ENCODE results near the gene DSCAML1.

The DSCAML1 gene

DNA sequence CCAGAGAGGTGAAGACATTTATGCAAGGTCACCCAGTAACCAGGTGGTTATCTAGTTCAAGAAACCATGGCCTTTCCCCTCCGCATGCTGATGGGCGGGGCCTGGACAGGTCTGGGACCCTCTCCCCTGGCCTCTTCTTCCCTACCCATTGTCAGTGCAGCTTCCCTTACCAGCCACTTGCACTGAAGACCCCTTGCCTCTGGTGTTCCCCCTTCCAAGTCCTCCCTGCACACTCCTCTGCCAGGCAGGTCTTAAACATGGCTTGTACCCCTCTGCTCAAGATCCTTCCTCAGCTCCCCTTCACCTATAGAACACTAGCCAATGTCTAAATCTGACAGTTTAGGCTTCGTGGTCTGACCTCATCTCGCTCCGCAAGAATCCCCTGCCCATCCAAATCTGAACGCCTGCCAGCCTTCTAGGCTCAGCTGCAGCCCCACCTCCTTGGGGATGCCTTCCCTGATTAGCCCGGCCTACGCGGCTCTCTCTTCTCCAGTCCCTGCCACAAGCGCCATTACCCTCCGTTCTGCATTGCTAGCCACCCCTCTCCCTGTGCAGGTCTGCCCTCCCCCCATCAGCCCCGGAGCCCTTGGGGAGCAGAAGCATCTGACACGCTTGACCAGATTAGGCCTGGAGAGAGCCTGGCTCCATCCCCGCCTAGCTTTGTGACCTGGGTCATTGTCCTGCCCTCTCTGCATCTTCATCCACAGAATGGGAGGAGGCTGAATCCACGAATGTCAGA lies 213.8 kb downstream of the DSCAML1 start:
- DNase-seq (ENCODE audit: low read depth in 2 of 2): no peak

DNA sequence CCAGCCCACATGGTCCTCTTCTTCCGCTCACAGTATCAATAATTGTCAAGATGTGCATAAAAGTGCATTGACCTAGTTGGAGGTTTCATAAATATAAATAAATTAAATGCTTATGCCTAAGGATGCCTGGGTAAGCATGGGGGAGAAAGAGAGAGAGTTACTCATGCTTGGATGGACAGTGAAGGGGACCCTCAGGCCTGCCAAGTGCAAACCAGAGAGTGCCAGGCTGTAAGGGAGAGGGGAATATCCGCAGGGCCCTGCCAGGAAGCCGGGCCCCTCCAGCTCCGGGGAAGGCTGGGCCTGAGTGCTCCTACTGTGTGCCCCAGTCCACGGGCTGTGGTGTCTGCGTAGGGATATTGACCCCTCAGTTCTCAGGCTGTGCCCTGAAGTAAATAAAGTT lies 214.6 kb downstream of the DSCAML1 start:
- no peak for DNase-seq (ENCODE audit: low read depth in 2 of 2)

GRCh38 chr11:117580866-117581265 lies 216.2 kb downstream of the DSCAML1 start:
- DNase-seq (ENCODE audit: low read depth in 2 of 2): no peak

- DNase-seq (ENCODE audit: low read depth in 2 of 2): no peak
Observed at GRCh38 chr11:117579161-117579560, 217.9 kb downstream of the DSCAML1 start.

- no peak for DNase-seq (ENCODE audit: low read depth in 2 of 2)
Observed at GRCh38 chr11:117575856-117576255, 221.2 kb downstream of the DSCAML1 start.

- DNase-seq (ENCODE audit: low read depth in 2 of 2): no peak
Observed at GRCh38 chr11:117574551-117574950, 222.5 kb downstream of the DSCAML1 start.

GRCh38 chr11:117573326-117573725 lies 223.7 kb downstream of the DSCAML1 start:
- DNase-seq (ENCODE audit: low read depth in 2 of 2): no peak

DNA sequence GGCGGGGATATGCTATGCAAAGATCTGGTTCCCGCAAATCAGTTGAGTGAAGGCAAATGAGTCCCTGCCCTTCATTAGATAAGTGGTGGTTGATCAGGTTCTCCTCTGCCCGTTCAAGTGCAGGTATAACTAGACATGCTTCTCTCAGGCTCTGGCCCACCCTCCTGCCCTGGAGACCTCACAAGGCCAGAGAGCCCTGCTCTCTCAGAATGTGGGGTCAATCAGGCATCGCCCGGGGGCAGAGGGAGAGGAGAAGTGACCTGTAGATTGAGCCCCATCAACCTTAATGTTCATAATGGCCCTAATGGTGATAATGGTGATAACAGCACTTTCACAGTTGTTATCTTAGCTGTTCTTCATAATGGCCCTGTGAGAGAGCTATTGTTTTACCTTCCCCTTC lies 224.3 kb downstream of the DSCAML1 start:
- no peak for DNase-seq (ENCODE audit: low read depth in 2 of 2)

DNA sequence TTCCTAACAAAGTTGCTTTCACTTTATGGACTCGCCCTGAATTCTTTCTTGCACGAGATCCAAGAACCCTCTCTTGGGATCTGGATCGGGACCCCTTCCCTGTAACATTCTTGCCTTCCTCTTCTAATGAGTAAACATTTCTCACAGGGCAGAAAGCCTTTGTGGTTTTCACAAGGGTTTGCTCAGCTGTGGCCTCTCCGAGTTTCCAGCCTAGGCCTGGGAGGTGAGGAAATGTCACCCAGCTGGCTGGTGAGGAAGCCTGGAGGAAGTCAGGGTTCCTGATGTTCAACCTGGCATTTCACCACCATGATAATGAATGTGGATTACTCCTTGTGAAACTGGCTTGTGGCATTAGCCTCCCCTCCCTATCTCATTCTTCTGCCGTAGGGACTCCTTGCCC lies 224.9 kb downstream of the DSCAML1 start:
- DNase-seq (ENCODE audit: low read depth in 2 of 2): no peak

DNA sequence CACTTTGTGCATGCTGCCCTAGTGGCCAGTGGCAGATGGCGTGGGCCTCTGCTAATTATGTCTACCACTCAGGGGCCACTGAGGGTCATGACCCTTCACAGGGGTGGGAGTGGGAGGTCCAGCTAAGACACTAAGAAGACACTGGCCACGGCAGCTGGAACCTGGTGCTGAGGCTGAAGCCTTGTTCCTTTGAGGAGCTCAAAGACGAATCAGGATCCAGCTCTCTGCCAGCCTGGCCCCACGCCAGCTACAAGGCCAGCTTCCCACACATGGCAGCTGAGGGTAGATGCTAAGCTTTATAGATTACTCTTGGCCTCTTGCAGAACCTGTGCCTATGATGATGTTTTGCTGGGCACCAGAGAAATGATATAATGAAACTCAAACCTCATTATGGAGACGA lies 226.3 kb downstream of the DSCAML1 start:
- DNase-seq (ENCODE audit: low read depth in 2 of 2): no peak

DNA sequence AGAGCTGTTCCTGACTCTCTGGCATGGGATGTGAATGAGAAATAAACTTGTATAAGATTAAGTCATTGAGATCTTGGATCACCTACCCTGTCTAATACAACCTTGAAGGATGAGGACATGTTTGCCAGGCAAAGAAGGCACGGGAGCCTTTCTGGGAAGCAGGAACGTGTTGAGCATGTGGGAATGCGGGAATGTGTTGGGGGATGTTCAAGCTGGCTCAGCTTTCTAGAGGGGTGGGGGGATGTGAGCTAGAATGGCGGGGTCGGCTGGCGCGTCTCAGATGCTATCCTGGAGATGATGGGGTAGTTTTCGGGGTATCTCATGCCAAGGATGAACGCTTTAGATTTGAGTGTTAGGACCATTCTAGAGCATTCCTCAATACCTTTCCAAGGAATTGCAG lies 227.1 kb downstream of the DSCAML1 start:
- no peak for DNase-seq (ENCODE audit: low read depth in 2 of 2)

- DNase-seq (ENCODE audit: low read depth in 2 of 2): no peak
Observed at GRCh38 chr11:117565709-117566108, 231.3 kb downstream of the DSCAML1 start.

- no peak for DNase-seq (ENCODE audit: low read depth in 2 of 2)
Observed at GRCh38 chr11:117564321-117564720, 232.7 kb downstream of the DSCAML1 start.

DNA sequence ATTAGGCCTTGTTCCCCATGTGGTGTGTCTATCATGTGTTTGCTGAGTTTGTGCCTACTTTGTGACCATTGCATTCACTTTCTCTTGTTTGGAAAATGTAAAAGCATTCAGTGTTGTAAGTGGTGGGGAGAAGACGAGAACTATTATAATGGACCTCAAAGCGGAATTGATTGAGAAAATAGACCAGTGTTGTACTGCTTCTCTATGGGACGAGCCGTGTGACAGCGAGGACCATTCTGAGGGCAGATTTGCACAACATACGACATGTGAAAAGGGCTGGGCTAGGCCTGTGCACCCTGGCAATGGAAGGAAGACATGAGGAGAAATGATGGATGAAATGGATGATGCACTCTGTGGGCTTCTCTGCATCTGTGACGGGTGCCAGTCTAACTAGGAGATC lies 233.5 kb downstream of the DSCAML1 start:
- no peak for DNase-seq (ENCODE audit: low read depth in 2 of 2)

GRCh38 chr11:117562136-117562535 lies 234.9 kb downstream of the DSCAML1 start:
- no peak for DNase-seq (ENCODE audit: low read depth in 2 of 2)

- DNase-seq (ENCODE audit: low read depth in 2 of 2): no peak
Observed at GRCh38 chr11:117560780-117561530, 236.1 kb downstream of the DSCAML1 start.

GRCh38 chr11:117559698-117560097 lies 237.3 kb downstream of the DSCAML1 start:
- DNase-seq (ENCODE audit: low read depth in 2 of 2): no peak

GRCh38 chr11:117557361-117557760 lies 239.7 kb downstream of the DSCAML1 start:
- no peak for DNase-seq (ENCODE audit: low read depth in 2 of 2)

DNA sequence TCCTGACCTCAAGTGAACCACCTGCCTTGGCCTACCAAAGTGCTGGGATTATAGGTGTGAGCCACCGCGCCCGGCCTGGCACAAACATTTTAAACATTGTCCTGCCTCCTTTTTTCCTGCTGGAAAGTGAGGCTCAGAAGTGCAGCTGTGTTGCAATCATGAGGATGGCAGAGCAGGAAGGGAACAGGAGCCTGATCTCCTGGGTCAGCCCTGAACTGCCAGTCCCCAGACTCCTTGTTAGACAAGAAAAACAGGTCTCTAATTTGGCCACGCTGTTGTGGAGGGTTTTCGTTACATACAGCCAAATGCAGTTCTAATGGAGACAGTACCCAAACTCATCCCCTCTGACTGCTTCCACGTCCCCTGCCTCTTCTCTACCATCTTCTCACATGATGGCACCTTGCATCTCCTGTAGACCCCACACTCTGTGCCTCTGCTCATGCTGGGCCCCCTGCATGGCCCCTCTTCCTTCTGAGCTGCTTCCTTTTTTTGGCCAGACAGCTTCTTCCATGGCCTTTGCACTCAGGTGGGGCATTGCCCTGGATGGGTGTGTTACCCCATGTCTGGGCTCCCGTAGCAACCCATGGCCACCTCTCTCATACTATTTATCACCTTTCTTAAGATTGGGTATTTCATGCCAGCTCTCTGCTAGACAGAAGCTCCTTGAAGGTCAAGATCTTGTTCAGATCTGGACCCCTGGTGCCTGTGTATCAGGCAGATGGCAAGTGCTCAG lies 242.2 kb downstream of the DSCAML1 start:
- DNase-seq (ENCODE audit: low read depth in 2 of 2): no peak

DNA sequence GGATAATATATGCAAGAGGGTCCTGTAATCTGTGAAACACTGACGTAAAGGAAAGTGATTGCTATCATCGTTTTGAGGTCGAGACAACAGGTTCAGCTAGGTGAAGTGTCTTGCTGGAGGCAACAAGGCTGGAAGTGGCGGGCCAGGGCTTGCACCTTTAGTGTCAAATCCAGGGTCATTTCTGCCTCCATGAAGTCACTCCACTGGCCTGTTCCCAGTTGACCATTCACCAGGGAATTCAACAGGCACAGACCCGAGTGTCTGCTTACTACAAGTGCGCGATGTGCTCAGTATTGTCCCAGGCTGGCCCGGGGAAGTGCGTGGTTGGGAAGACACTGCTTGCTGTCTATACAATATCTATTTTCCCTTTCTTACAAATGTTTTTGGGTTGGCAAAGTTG lies 244.4 kb downstream of the DSCAML1 start:
- no peak for DNase-seq (ENCODE audit: low read depth in 2 of 2)

- no peak for DNase-seq (ENCODE audit: low read depth in 2 of 2)
Observed at GRCh38 chr11:117551761-117552343, 245.2 kb downstream of the DSCAML1 start.

- DNase-seq (ENCODE audit: low read depth in 2 of 2): no peak
Observed at GRCh38 chr11:117550466-117550865, 246.6 kb downstream of the DSCAML1 start.
